Caco-2 (cell line): ENCODE results near the gene PCID2. TPM values are rescaled to one million over a fixed set of nuclear protein-coding genes. Genes with fewer than 3 reads are reported as not detected.

Experiments
- BruUV-seq: library from RNA; stranded (reverse); fragments of 400-500 nt; replicated peaks from 2 replicates; lab custom pipeline; 2021; lab: Mats Ljungman, UMichigan
- CTCF ChIA-PET: fragments of 300-600 bp; sonication (Branson Sonifier 250); formaldehyde crosslinking; loops from one replicate; lab custom pipeline; 2022; ENCODE audit warnings: antibody characterized with exemption; lab: Charles Lee
- POLR2A ChIA-PET: fragments of 300-600 bp; sonication (Branson Sonifier 250); formaldehyde crosslinking; loops from one replicate; lab custom pipeline; 2022; ENCODE audit warnings: antibody characterized with exemption; lab: Charles Lee
- DNase-seq, 2 experiments: peaks; one replicate each; pipeline versions ENCODE4 v3.0.0 to v3.0.0-alpha.2; 2020 to 2022
- H3K27me3 ChIP-seq: replicated peaks from 2 replicates; pipeline ENCODE4 v1.6.0; 2011; ENCODE audit warnings: low read length; ENCODE audit not compliant: control insufficient read depth, insufficient read depth
- H3K36me3 ChIP-seq: 2 replicates; pipeline ENCODE4 v1.5.1; 2011; ENCODE audit warnings: low read length; ENCODE audit not compliant: control insufficient read depth, insufficient read depth
- H3K4me1 ChIP-seq: fragments of 250-450 bp; sonication (Bioruptor Pico); 2 replicates; pipeline ENCODE4 v1.5.1; 2020; ENCODE audit warnings: mild to moderate bottlenecking
- H3K4me3 ChIP-seq: 2 replicates; pipeline ENCODE4 v1.5.1; 2011; ENCODE audit warnings: low read depth, mild to moderate bottlenecking, control low read depth, low read length
- H3K9me3 ChIP-seq: fragments of 250-450 bp; sonication (Bioruptor Pico); 2 replicates; pipeline ENCODE4 v1.5.1; 2020; ENCODE audit warnings: mild to moderate bottlenecking, moderate library complexity
- H3K27ac Mint-ChIP-seq: one replicate; pipeline ENCODE4 v1.8.0; 2022; ENCODE audit warnings: mixed read lengths; ENCODE audit not compliant: unreplicated experiment
- H3K27me3 Mint-ChIP-seq: one replicate; pipeline ENCODE4 v1.8.0; 2022; ENCODE audit warnings: mixed read lengths; ENCODE audit not compliant: insufficient read depth, unreplicated experiment
- H3K36me3 Mint-ChIP-seq: one replicate; pipeline ENCODE4 v1.8.0; 2022; ENCODE audit warnings: mild to moderate bottlenecking, mixed read lengths; ENCODE audit not compliant: insufficient read depth, unreplicated experiment
- H3K4me1 Mint-ChIP-seq: one replicate; pipeline ENCODE4 v1.8.0; 2022; ENCODE audit warnings: low read depth, mixed read lengths; ENCODE audit not compliant: unreplicated experiment
- H3K4me3 Mint-ChIP-seq: one replicate; pipeline ENCODE4 v1.8.0; 2022; ENCODE audit warnings: mild to moderate bottlenecking, moderate library complexity, mixed read lengths; ENCODE audit not compliant: unreplicated experiment
- H3K9me3 Mint-ChIP-seq: one replicate; pipeline ENCODE4 v1.8.0; 2022; ENCODE audit warnings: mixed read lengths; ENCODE audit not compliant: unreplicated experiment
- intact Hi-C: fragments of 100-400 bp; cut with micrococcal nuclease; formaldehyde crosslinking; loops from one replicate; pipeline ENCODE4 v1.10.0; 2022; ENCODE audit not compliant: unreplicated experiment
- total RNA-seq: library from RNA; stranded (reverse); gene quantifications from 2 replicates; pipeline ENCODE4 v1.2.3, GENCODE V29; 2022
- TF ChIP-seq, protein P1 (sequence below), 2 experiments: fragments of 200-600 bp in 1 of 2; IDR thresholded peaks; 1 replicate in 1 of 2; 2 replicates in 1 of 2; pipeline versions ENCODE4 v1.5.1 to v1.8.0; 2011 to 2022; ENCODE audit warnings: antibody characterized with exemption in 1 of 2, control low read depth in 1 of 2, inconsistent platforms in 1 of 2, low read depth in 1 of 2, low read length in 1 of 2, mild to moderate bottlenecking in 1 of 2, moderate library complexity in 1 of 2; ENCODE audit not compliant: insufficient read depth in 1 of 2, severe bottlenecking in 1 of 2, unreplicated experiment in 1 of 2

The PCID2 gene
- total RNA-seq, 1 experiment from 2014 or later: 81.5 TPM

DNA sequence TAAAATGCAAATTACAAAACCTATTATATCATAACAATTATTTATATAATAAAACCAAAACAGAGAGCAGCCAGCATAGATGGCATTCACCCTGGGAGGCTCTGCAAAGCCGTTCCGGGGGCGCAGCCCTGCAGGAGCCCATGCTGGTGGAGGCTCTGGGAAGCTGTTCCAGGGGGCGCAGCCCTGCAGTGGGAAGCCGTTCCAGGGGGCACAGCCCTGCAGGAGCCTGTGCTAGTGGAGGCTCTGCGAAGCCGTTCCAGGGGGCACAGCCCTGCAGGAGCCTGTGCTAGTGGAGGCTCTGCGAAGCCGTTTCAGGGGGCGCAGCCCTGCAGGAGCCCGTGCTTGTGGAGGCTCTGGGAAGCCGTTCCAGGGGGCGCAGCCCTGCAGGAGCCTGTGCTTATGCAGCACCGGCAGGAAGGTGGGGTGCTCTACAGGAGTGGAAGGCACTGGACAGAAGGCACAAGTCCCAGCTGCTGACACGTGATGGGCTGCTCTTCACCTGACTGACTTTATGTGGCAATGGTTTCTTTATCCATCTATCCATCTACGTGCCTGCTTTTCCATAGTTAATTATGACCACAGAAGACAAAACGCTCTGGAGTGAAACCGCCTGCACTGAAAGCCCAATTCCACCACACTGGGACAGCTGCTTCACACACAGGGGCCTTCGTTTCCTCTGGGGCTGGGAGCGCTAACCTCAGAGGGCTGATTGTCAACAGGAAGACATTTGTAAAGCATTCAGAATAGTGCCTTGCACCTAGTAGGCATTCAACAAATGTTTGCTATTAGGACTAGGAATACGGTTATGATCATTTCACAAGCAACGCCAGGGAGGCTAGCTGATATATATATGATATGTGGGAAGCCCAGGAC, 23.7 kb downstream of the PCID2 start:
- no peak for DNase-seq
- no peaks in the 10 kb centered on the region for H3K27me3 ChIP-seq
- H3K27me3 Mint-ChIP-seq: no peaks in the 10 kb centered on the region
- intact Hi-C loops: no loop called here
- H3K4me1 Mint-ChIP-seq: peaks cover 11% of the 10 kb centered on the region
- peaks cover 3% of the 10 kb centered on the region for H3K36me3 ChIP-seq
- no peaks in the 10 kb centered on the region for H3K9me3 ChIP-seq
- CTCF ChIA-PET: no interaction called here
- BruUV-seq: no TSS peak
- POLR2A ChIA-PET: no interaction called here
- peaks cover 81% of the 10 kb centered on the region for H3K36me3 Mint-ChIP-seq
- no peaks in the 10 kb centered on the region for H3K4me1 ChIP-seq
- TF ChIP-seq, protein P1, sequence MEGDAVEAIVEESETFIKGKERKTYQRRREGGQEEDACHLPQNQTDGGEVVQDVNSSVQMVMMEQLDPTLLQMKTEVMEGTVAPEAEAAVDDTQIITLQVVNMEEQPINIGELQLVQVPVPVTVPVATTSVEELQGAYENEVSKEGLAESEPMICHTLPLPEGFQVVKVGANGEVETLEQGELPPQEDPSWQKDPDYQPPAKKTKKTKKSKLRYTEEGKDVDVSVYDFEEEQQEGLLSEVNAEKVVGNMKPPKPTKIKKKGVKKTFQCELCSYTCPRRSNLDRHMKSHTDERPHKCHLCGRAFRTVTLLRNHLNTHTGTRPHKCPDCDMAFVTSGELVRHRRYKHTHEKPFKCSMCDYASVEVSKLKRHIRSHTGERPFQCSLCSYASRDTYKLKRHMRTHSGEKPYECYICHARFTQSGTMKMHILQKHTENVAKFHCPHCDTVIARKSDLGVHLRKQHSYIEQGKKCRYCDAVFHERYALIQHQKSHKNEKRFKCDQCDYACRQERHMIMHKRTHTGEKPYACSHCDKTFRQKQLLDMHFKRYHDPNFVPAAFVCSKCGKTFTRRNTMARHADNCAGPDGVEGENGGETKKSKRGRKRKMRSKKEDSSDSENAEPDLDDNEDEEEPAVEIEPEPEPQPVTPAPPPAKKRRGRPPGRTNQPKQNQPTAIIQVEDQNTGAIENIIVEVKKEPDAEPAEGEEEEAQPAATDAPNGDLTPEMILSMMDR (IDR thresholded peaks at IDR 0.05; ENCODE audit: insufficient read depth in 1 of 2, low read depth in 1 of 2, low read length in 1 of 2, severe bottlenecking in 1 of 2, unreplicated experiment in 1 of 2): no peak
- peaks cover 8% of the 10 kb centered on the region for H3K9me3 Mint-ChIP-seq
- no peak overlapping the region for H3K4me3 ChIP-seq
- no peak overlapping the region for H3K27ac Mint-ChIP-seq
- H3K4me3 Mint-ChIP-seq: no peak overlapping the region

DNA sequence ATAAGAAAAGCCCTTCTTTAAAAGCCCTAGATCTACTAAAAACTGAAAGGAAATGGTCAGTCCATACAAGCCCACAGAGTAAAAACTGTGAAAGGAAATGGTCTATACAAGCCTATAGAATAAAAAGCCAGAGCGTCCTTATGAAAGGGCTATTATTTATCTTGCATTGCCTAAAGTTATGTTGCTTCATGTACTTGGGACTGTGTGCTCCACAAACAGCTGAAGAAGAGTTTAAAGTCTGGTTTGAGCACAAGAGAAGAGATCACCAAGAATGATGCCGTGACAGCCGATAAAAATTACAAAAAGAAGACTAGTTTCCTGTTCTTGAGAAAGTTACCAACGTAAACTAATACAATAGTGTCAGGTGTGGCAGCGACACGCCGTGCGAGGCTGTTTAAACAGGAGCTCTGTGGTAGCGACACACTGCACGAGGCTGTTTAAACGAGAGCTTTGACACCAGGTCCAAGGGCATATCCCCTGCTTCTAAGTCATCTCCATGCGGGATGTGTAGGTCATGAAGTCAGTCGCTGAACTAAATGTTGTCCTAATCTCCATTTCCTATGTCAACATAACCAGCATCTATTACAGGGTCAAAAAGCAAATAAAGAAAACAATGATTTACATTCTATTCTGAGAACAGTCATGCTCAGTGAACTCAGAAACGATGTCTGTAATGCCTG, 24.9 kb downstream of the PCID2 start:
- no peak for DNase-seq
- intact Hi-C loops: no loop called here
- H3K4me3 Mint-ChIP-seq: no peak overlapping the region
- Histone ChIP-seq H3K27me3 (no peaks in the 10 kb centered on the region), H3K4me3 (no peak overlapping the region), H3K4me1 (no peaks in the 10 kb centered on the region), H3K36me3 (peaks cover 6% of the 10 kb centered on the region), H3K9me3 (no peaks in the 10 kb centered on the region)
- no peaks in the 10 kb centered on the region for H3K27me3 Mint-ChIP-seq
- H3K27ac Mint-ChIP-seq: no peak overlapping the region
- ChIA-PET POLR2A (interaction anchor here (0.6 kb wide), 1 partner anchor 110 kb away, joined by 3 read pairs; no protein-coding TSS in a partner anchor), CTCF (interaction anchor here (0.8 kb wide), 1 partner anchor 241 kb away, joined by 3 read pairs; no protein-coding TSS in a partner anchor)
- TF ChIP-seq, protein P1 (IDR thresholded peaks at IDR 0.05; ENCODE audit: insufficient read depth in 1 of 2, low read depth in 1 of 2, low read length in 1 of 2, severe bottlenecking in 1 of 2, unreplicated experiment in 1 of 2): no peak
- no peaks in the 10 kb centered on the region for H3K9me3 Mint-ChIP-seq
- peaks cover 11% of the 10 kb centered on the region for H3K4me1 Mint-ChIP-seq
- no TSS peak for BruUV-seq
- H3K36me3 Mint-ChIP-seq: peaks cover 79% of the 10 kb centered on the region

DNA sequence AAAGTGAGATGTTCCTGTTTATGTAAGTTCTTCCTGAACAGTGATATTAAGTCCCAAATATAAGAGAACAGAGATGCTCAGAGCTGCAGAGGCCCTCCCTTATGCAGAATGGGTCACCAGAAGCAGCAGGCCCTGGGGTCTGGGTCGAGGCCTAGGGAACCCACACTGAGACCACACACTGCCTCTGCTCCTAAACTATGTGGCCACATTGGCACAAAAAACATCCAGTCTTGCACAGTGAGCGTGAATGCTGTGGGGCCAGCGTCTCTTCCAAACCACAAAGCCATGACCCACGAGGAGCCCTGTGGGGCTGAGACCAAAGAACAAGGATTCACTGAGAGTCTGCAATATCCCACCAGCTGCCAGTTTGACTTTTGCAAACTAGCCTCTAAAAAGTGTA, 26.4 kb downstream of the PCID2 start:
- H3K27ac Mint-ChIP-seq: no peak overlapping the region
- ChIA-PET POLR2A (no interaction called here), CTCF (no interaction called here)
- H3K4me1 Mint-ChIP-seq: peaks cover under 1% of the 10 kb centered on the region
- H3K36me3 ChIP-seq: peaks cover 6% of the 10 kb centered on the region
- TF ChIP-seq, protein P1 (IDR thresholded peaks at IDR 0.05; ENCODE audit: insufficient read depth in 1 of 2, low read depth in 1 of 2, low read length in 1 of 2, severe bottlenecking in 1 of 2, unreplicated experiment in 1 of 2): no peak
- BruUV-seq: no TSS peak
- peaks cover 73% of the 10 kb centered on the region for H3K36me3 Mint-ChIP-seq
- H3K4me3 ChIP-seq: no peak overlapping the region
- H3K9me3 Mint-ChIP-seq: no peaks in the 10 kb centered on the region
- no peak overlapping the region for H3K4me3 Mint-ChIP-seq
- no peaks in the 10 kb centered on the region for H3K9me3 ChIP-seq
- no peaks in the 10 kb centered on the region for H3K4me1 ChIP-seq
- intact Hi-C loops: no loop called here
- DNase-seq: no peak
- H3K27me3 Mint-ChIP-seq: no peaks in the 10 kb centered on the region
- no peaks in the 10 kb centered on the region for H3K27me3 ChIP-seq
